Fibroblast of skin of right quadriceps (primary cell): ENCODE results near the gene CYTH3.
"Not testable (repeated sequence)": the region's sequence is repeated elsewhere in the genome, so short reads cannot be mapped to it uniquely, and the experiment has no call there.

ENCODE experiments used
- DNase-seq: peaks from one replicate; pipeline ENCODE4 v3.0.0-alpha.2; 2013

Gene CYTH3

GRCh38 chr7:6256677-6257535 is 15.5 kb downstream of the CYTH3 start:
- DNase-seq: peak; percentile 66

- no peak for DNase-seq
Observed at GRCh38 chr7:6256109-6256483, 16.3 kb downstream of the CYTH3 start.

GRCh38 chr7:6254866-6255265 is 17.6 kb downstream of the CYTH3 start:
- no peak for DNase-seq

GRCh38 chr7:6252748-6253147 is 19.7 kb downstream of the CYTH3 start:
- peak; percentile 66 for DNase-seq

GRCh38 chr7:6252341-6252746 is 20.1 kb downstream of the CYTH3 start:
- DNase-seq: peak; percentile 92

- peak; percentile 87 for DNase-seq
Observed at GRCh38 chr7:6251653-6252052, 20.8 kb downstream of the CYTH3 start.

GRCh38 chr7:6250364-6250833 is 22.0 kb downstream of the CYTH3 start:
- DNase-seq: peak; percentile 68

- no peak for DNase-seq
Observed at GRCh38 chr7:6249043-6249442, 23.4 kb downstream of the CYTH3 start.

- peak; percentile 86 for DNase-seq
Observed at GRCh38 chr7:6248581-6248980, 23.8 kb downstream of the CYTH3 start.

GRCh38 chr7:6246251-6246917 is 26.0 kb downstream of the CYTH3 start:
- DNase-seq: peak; percentile 72

- no peak for DNase-seq
Observed at GRCh38 chr7:6244021-6244420, 28.4 kb downstream of the CYTH3 start.

GRCh38 chr7:6243168-6243567 is 29.3 kb downstream of the CYTH3 start:
- DNase-seq: no peak

- DNase-seq: peak; percentile 75
Observed at GRCh38 chr7:6242561-6242960, 29.9 kb downstream of the CYTH3 start.

- no peak for DNase-seq
Observed at GRCh38 chr7:6241607-6241973, 30.8 kb downstream of the CYTH3 start.

- no peak for DNase-seq
Observed at GRCh38 chr7:6238309-6238925, 34.0 kb downstream of the CYTH3 start.

- DNase-seq: no peak
Observed at GRCh38 chr7:6237730-6238129, 34.7 kb downstream of the CYTH3 start.

- DNase-seq: no peak
Observed at GRCh38 chr7:6237011-6237410, 35.4 kb downstream of the CYTH3 start.

GRCh38 chr7:6235029-6235871 is 37.2 kb downstream of the CYTH3 start:
- DNase-seq: no peak

- DNase-seq: no peak
Observed at GRCh38 chr7:6234384-6234783, 38.0 kb downstream of the CYTH3 start.

GRCh38 chr7:6232534-6232933 is 39.9 kb downstream of the CYTH3 start:
- DNase-seq: no peak

- DNase-seq: no peak
Observed at GRCh38 chr7:6232116-6232515, 40.3 kb downstream of the CYTH3 start.

- DNase-seq: no peak
Observed at GRCh38 chr7:6231184-6231583, 41.2 kb downstream of the CYTH3 start.

- DNase-seq: not testable (repeated sequence)
Observed at GRCh38 chr7:6229284-6229683, 43.1 kb downstream of the CYTH3 start.
